AG09319 (cell line): ENCODE results near the gene ASGR2.
"Not testable (repeated sequence)": the region's sequence is repeated elsewhere in the genome, so short reads cannot be mapped to it uniquely, and the experiment has no call there.

ENCODE experiments used
- DNase-seq: peaks from one replicate; pipeline ENCODE4 v3.0.0-alpha.2; 2010; ENCODE audit warnings: low read depth; ENCODE audit errors: extremely low read depth
- TF ChIP-seq, protein P1 (sequence below): IDR thresholded peaks from 2 replicates; pipeline ENCODE4 v1.5.1; 2011; ENCODE audit warnings: low read depth, mild to moderate bottlenecking, inconsistent platforms, low read length, moderate library complexity

Gene ASGR2

GRCh38 chr17:7094652-7095019 lies 20.0 kb downstream of the ASGR2 start:
- no peak for DNase-seq
- TF ChIP-seq, protein P1, sequence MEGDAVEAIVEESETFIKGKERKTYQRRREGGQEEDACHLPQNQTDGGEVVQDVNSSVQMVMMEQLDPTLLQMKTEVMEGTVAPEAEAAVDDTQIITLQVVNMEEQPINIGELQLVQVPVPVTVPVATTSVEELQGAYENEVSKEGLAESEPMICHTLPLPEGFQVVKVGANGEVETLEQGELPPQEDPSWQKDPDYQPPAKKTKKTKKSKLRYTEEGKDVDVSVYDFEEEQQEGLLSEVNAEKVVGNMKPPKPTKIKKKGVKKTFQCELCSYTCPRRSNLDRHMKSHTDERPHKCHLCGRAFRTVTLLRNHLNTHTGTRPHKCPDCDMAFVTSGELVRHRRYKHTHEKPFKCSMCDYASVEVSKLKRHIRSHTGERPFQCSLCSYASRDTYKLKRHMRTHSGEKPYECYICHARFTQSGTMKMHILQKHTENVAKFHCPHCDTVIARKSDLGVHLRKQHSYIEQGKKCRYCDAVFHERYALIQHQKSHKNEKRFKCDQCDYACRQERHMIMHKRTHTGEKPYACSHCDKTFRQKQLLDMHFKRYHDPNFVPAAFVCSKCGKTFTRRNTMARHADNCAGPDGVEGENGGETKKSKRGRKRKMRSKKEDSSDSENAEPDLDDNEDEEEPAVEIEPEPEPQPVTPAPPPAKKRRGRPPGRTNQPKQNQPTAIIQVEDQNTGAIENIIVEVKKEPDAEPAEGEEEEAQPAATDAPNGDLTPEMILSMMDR = no peak

DNA sequence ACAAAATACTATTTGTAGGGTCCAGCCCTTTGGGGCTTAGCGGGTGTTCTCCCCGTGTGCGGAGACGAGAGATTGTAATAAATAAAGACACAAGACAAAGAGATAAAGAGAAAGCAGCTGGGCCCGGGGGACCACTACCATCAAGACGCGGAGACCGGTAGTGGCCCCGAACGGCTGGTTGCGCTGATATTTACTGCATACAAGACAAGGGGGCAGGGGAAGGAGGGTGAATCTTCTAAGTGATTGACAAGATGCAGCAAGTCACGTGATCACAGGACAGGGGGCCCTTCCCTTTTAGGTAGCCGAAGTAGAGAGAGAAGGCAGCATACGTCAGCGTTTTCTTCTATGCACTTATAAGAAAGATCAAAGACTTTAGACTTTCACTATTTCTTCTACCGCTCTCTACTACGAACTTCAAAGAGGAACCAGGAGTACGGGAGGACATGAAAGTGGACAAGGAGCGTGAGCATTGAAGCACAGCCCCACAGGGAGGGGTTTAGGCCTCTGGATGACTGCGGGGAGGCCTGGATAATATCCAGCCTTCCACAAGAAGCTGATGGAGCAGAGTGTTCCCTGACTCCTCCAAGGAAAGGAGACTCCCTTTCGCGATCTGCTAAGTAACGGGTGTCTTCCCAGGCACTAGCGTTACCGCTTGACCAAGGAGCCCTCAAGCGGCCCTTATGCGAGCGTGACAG lies 23.2 kb downstream of the ASGR2 start:
- DNase-seq = not testable (repeated sequence)

DNA sequence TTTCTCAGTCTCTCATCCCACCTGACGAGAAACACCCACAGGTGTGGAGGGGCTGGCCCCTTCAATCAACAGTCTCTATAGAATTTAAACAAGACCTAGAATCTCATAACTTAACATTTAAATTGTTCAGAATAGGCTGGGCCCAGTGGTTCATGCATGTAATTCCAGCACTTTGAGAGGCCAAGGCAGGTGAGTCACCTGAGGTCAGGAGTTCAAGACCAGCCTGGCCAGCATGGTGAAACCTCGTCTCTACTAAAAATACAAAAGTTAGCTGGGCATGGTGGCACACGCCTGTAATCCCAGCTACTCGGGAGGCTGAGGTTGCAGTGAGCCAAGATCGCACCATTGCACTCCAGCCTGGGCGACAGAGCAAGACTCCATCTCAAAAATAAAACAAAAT lies 25.1 kb downstream of the ASGR2 start:
- DNase-seq = not testable (repeated sequence)

DNA sequence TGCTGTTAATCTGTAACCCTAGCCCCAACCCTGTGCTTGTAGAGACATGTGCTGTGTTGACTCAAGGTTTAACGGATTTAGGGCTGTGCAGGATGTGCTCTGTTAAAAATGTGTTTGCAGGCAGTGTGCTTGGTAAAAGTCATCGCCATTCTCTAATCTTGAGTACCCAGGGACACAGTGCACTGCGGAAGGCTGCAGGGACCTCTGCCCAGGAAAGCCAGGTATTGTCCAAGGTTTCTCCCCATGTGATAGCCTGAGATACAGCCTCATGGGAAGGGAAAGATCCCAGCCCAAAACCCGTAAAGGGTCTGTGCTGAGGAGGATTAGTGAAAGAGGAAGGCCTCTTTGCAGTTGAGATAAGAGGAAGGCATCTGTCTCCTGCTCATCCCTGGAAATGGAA lies 26.2 kb downstream of the ASGR2 start:
- DNase-seq = not testable (repeated sequence)

- no peak for DNase-seq
- TF ChIP-seq, protein P1 = no peak
Observed at GRCh38 chr17:7084088-7084487, 30.5 kb downstream of the ASGR2 start.

DNA sequence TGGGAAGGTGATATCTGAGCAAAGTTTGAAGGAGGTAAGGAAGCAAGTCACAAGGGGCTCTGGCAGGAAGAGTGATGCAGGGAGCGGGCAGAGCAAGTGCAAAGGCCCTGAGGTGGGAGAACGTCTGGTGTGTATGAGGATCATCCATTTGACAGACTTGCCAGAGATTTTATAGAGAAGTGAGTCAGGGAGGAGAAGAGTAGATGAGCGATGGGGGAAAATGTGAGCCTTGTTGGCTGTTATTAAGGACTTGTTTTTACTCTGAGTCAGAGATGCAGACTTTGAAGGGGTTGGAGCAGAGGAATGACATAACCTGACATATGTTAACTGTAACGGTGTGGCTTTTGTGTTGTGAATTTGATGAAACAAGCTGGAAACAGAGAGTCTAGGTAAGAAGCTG lies 31.0 kb downstream of the ASGR2 start:
- TF ChIP-seq, protein P1 = no peak
- no peak for DNase-seq

GRCh38 chr17:7081341-7082062 lies 33.1 kb downstream of the ASGR2 start:
- DNase-seq = no peak
- TF ChIP-seq, protein P1 = no peak

DNA sequence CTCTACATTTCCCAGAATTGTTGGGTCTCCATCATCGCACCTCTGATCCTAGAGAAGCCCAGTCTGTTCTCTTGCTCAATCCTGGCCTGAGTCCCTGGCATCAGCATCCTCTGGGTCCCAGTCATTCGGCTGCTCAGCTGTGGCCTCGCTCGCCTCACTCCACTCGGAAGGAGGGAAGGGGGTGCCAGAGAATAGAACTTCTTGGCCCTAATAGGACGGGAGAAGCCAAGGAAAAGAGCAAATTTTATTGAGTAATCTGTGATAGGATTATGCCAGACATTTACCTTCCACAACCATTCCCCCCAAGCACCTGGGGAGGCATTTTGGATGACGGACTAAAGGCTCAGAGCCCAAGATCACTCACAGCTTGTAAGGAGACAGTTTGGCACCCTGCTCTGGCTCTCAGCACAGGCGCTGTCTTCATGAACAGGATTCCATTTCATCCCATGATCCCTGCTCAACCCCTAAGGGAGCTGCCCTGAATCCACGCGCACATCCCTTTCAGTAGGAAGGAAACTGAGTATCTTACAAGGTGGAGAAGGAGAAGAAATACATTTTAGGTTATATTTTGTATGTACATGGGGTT lies 34.1 kb downstream of the ASGR2 start:
- TF ChIP-seq, protein P1 = no peak
- DNase-seq = no peak
